ENCODE results near the gene TPRN. TPM values are rescaled to one million over a fixed set of nuclear protein-coding genes. Genes with fewer than 3 reads are reported as not detected.

Gene TPRN
- total RNA-seq, 3 donors from 2014 or later, result 73.8 to 170 (median 122) TPM

DNA sequence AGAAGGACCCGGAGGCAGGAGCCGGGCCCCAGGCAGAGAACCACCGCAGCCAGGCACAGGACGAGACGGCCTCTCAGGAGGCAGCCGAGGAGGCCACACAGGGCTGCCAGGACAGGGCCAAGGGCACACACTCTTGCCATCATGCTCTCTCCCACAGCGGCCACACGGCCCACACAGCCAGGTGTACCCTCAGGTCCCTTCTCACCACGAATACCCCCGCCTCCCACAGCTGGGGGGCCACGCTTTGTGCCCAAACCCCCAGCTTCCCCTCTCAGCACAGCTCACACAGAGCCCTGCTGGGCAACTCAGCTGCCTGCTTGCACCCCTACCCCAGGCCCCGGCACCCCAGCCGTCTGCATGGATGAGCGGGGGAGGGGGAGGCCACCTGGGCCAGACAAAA lies 6.8 kb downstream of the TPRN start:
- ATAC-seq (no peak), DNase-seq (no peak)
- intact Hi-C loops (cut with DNase I, micrococcal nuclease), result no loop called here
- TF ChIP-seq, protein P1, sequence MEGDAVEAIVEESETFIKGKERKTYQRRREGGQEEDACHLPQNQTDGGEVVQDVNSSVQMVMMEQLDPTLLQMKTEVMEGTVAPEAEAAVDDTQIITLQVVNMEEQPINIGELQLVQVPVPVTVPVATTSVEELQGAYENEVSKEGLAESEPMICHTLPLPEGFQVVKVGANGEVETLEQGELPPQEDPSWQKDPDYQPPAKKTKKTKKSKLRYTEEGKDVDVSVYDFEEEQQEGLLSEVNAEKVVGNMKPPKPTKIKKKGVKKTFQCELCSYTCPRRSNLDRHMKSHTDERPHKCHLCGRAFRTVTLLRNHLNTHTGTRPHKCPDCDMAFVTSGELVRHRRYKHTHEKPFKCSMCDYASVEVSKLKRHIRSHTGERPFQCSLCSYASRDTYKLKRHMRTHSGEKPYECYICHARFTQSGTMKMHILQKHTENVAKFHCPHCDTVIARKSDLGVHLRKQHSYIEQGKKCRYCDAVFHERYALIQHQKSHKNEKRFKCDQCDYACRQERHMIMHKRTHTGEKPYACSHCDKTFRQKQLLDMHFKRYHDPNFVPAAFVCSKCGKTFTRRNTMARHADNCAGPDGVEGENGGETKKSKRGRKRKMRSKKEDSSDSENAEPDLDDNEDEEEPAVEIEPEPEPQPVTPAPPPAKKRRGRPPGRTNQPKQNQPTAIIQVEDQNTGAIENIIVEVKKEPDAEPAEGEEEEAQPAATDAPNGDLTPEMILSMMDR (IDR thresholded peaks at IDR 0.05), result no peak
- no peaks in the 10 kb centered on the region for H3K36me3 ChIP-seq (ENCODE audit: low read depth)
- no peaks in the 10 kb centered on the region for H3K9me3 ChIP-seq
- H3K4me1 ChIP-seq (ENCODE audit: low read depth), result peaks cover 64% of the 10 kb centered on the region
- H3K4me3 ChIP-seq, result no peak overlapping the region

DNA sequence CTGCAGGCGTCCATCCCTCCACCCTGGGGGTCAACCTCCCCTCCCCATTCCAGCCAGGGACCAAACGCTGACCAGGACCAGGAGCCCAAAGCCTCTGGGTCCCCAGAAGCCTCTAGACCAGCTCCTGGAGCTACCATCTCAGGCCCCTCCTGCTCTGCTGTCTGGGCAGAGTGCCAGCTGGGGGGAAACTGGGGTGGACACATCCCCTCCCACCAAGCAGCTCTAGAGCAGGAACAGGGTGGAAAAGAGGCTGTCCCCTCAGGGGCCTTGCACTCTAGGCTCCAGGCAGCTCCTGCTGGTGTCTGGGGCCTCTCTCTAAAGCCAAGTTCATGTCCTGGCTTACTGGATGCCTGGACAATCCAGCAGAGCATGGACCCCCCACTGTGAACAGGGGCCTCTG lies 7.7 kb downstream of the TPRN start:
- Histone ChIP-seq H3K4me3 (no peak overlapping the region), H3K4me1 (ENCODE audit: low read depth) (peaks cover 60% of the 10 kb centered on the region), H3K36me3 (ENCODE audit: low read depth) (no peaks in the 10 kb centered on the region), H3K9me3 (no peaks in the 10 kb centered on the region)
- no peak for ATAC-seq
- intact Hi-C loops (cut with DNase I, micrococcal nuclease), result no loop called here
- TF ChIP-seq, protein P1 (IDR thresholded peaks at IDR 0.05), result no peak
- DNase-seq, result peak in 1 of 3 donors; percentile 33

DNA sequence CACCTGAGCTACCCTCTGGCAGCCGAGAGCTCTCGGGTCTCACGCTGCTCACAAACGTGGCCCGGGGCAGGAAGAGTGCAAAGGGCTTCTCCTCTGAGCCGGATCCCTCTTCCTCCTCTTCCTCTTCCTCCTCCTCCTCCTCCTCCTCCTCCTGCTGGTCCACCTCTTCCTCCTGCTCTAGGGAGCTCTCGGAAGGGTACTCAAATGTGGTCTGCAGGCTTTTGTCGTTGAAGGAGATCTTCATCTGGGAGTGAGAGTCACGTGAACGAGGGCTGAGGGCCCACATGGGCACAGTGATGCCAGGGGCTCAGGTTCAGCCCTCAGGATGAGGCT lies 8.1 kb downstream of the TPRN start:
- intact Hi-C loops (cut with DNase I, micrococcal nuclease), result no loop called here
- DNase-seq (no peak), ATAC-seq (no peak)
- H3K4me1 ChIP-seq (ENCODE audit: low read depth), result peaks cover 60% of the 10 kb centered on the region
- TF ChIP-seq, protein P1 (IDR thresholded peaks at IDR 0.05), result no peak
- H3K36me3 ChIP-seq (ENCODE audit: low read depth), result no peaks in the 10 kb centered on the region
- H3K9me3 ChIP-seq, result no peaks in the 10 kb centered on the region
- no peak overlapping the region for H3K4me3 ChIP-seq

DNA sequence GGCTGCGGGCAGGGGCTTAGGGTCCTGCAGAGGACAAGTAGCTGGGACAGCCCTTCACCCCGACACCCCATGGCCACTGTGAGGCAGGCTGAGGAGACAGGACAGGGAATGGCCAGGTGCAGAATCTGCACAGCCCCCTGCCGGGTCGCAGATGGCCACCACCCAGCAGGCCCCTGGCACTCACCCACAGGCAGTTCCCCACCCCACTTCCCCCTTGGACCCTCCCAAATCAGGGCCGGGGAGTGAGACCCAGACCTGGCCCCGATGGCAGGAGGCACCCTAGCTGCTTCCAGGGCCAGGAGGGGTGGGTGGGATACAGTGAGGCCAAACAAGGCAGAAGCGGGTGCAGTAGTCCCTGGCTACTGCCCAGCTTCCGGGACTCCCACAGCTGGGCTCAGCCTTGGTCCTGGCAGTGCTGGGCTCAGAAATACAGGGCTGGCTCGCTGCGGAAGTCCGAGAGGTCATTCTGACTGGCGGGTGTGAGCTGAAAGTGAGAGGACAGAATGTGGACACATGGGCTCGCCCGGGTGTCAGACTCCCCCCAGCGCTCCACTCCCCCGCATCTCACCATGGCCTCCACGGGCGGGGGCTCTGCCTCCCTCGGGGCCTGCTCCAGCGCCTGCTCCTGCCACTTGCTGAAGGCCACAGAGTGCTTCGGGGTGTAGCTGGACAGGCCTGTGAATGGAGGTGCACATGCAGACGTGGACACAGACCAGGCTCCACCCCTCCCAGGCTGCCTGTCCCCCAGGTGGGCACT lies 8.7 kb downstream of the TPRN start:
- intact Hi-C loops (cut with DNase I, micrococcal nuclease), result no loop called here
- peaks cover 63% of the 10 kb centered on the region for H3K4me1 ChIP-seq (ENCODE audit: low read depth)
- DNase-seq, result no peak
- ATAC-seq, result no peak
- H3K9me3 ChIP-seq, result no peaks in the 10 kb centered on the region
- no peak overlapping the region for H3K4me3 ChIP-seq
- TF ChIP-seq, protein P1 (IDR thresholded peaks at IDR 0.05), result no peak
- no peaks in the 10 kb centered on the region for H3K36me3 ChIP-seq (ENCODE audit: low read depth)

DNA sequence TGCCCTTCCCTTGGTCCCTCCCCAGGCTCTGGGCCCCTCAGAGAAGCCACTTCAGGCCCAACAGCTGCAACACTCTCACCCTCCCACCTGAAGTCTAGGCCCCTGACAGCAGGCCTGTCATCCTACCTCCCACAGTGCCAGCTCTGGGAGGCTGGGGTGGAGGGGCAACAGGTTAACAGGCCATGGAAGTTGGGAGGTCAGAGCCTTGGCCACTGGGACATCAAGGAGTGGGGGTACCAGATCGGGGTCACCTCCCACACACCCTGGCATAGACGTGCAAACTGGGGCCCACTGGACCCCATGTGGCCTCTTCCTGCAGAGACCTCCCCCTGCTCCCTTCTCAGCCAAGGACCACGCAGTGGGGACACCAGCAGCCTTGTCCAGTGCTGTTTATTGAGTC lies 9.3 kb downstream of the TPRN start:
- no peak for DNase-seq
- intact Hi-C loops (cut with DNase I, micrococcal nuclease), result no loop called here
- Histone ChIP-seq H3K9me3 (no peaks in the 10 kb centered on the region), H3K4me1 (ENCODE audit: low read depth) (peaks cover 62% of the 10 kb centered on the region), H3K4me3 (no peak overlapping the region), H3K36me3 (ENCODE audit: low read depth) (no peaks in the 10 kb centered on the region)
- TF ChIP-seq, protein P1 (IDR thresholded peaks at IDR 0.05), result no peak
- ATAC-seq, result no peak
